ENCODE data around the gene ADGRE2.

- no peak for TF ChIP-seq CTCF (conservative IDR thresholded peaks at IDR 0.05; ENCODE audit: low read length)
- no peak for TF ChIP-seq EZH2phosphoT487 (IDR thresholded peaks at IDR 0.05; ENCODE audit: borderline replicate concordance, low read depth, low read length)
Observed at GRCh38 chr19:14770136-14770535, 8.2 kb downstream of the ADGRE2 start.

All from OCI-LY7 (cell line).